Measurements from ENCODE around the gene LAG3. TPM values are rescaled to one million over a fixed set of nuclear protein-coding genes. Genes with fewer than 3 reads are reported as not detected.

Gene LAG3
- total and polyA plus RNA-seq, 4 donors, result 0.82 to 1.7 (median 1.4) TPM

DNA sequence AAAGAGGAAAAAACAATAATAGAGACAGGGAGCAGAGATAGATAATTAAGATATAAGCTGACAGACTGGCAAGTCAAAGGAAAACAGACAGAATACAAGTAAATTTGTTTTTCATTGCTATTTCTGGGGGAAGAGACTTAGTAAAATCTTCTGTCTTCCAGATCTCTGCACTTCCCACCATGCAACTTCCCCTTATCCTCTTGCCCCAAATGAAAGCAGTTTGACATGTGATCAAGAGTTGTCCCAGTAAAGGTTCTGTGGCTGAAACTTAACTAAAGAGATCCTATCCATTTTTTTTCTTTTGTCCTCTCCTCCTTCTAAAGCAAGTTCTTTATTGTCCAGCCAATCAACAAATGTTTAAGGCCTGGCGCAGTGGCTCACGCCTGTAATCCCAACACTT is 17.9 kb upstream of the LAG3 start:
- Histone ChIP-seq H3K4me1 (ENCODE audit: control insufficient read depth in 5 of 5, insufficient read depth in 5 of 5, low read length in 5 of 5) (peaks cover 0 to 32% (median 18%) of the 10 kb centered on the region in 5 donors), H3K27ac (ENCODE audit: low read depth in 1 of 2, low read length in 1 of 2) (no peak overlapping the region), H3K9ac (ENCODE audit: insufficient read depth in 1 of 2, low read length in 2 of 2) (no peak overlapping the region), H3K9me3 (ENCODE audit: control insufficient read depth in 4 of 4, insufficient read depth in 3 of 4, low read length in 3 of 4) (no peaks in the 10 kb centered on the region), H3K36me3 (ENCODE audit: control insufficient read depth in 4 of 4, insufficient read depth in 4 of 4, low read length in 4 of 4) (peaks cover 0 to 24% (median 18%) of the 10 kb centered on the region in 4 donors), H3K27me3 (ENCODE audit: control insufficient read depth in 3 of 3, insufficient read depth in 3 of 3, low read length in 2 of 3) (no peaks in the 10 kb centered on the region), H3K4me3 (no peak overlapping the region)
- DNase-seq (peak in 1 of 3 donors; percentile 20), ATAC-seq (ENCODE audit: insufficient read depth, low FRiP score) (no peak)
- TF ChIP-seq, protein P1, sequence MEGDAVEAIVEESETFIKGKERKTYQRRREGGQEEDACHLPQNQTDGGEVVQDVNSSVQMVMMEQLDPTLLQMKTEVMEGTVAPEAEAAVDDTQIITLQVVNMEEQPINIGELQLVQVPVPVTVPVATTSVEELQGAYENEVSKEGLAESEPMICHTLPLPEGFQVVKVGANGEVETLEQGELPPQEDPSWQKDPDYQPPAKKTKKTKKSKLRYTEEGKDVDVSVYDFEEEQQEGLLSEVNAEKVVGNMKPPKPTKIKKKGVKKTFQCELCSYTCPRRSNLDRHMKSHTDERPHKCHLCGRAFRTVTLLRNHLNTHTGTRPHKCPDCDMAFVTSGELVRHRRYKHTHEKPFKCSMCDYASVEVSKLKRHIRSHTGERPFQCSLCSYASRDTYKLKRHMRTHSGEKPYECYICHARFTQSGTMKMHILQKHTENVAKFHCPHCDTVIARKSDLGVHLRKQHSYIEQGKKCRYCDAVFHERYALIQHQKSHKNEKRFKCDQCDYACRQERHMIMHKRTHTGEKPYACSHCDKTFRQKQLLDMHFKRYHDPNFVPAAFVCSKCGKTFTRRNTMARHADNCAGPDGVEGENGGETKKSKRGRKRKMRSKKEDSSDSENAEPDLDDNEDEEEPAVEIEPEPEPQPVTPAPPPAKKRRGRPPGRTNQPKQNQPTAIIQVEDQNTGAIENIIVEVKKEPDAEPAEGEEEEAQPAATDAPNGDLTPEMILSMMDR (IDR thresholded peaks at IDR 0.05; ENCODE audit: control extremely low read depth, extremely low read depth), result no peak
- WGBS, 2 donors, result 95 to 96% methylated on average over 2 of the region's 2 CpGs

DNA sequence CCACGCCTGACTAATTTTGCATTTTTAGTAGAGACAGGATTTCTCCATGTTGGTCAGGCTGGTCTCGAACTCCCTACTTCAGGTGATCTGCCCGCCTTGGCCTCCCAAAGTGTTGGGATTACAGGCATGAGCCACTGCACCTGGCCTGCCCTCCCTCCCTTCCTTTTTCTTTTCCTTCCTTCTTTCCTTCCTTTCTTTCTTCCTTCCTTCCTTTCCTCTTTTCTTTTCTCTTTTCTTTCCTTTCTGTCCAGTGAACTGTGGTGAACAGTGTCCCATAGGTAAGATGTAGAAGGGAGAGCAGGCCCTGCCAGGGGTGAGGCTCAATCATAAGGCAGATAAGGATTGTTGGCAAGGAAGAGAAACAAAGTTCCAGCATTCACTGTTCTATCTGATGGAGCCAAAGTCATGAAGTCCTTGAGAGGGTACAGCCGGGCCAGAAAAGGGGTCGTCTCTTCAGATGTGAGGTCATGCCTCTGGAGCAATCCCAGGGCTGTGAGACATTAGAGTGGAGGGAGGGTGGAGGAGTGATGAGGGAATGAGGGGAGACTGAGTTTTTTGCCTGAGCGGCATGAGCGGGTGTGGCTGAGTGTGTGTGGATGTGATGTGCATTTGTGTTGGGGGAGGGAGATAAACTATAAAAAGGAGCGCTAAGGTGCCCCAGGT is 15.2 kb upstream of the LAG3 start:
- Histone ChIP-seq H3K4me1 (ENCODE audit: control insufficient read depth in 5 of 5, insufficient read depth in 5 of 5, low read length in 5 of 5) (peaks cover 0 to 30% (median 25%) of the 10 kb centered on the region in 5 donors), H3K36me3 (ENCODE audit: control insufficient read depth in 4 of 4, insufficient read depth in 4 of 4, low read length in 4 of 4) (no peaks in the 10 kb centered on the region), H3K27me3 (ENCODE audit: control insufficient read depth in 3 of 3, insufficient read depth in 3 of 3, low read length in 2 of 3) (no peaks in the 10 kb centered on the region), H3K9me3 (ENCODE audit: control insufficient read depth in 4 of 4, insufficient read depth in 3 of 4, low read length in 3 of 4) (no peaks in the 10 kb centered on the region), H3K27ac (ENCODE audit: low read depth in 1 of 2, low read length in 1 of 2) (no peak overlapping the region), H3K9ac (ENCODE audit: insufficient read depth in 1 of 2, low read length in 2 of 2) (no peak overlapping the region), H3K4me3 (no peak overlapping the region)
- DNase-seq (peak in 2 of 3 donors; percentile 55 to 63), ATAC-seq (ENCODE audit: insufficient read depth, low FRiP score) (no peak)
- 81 to 93% methylated on average over 8 of the region's 8 CpGs for WGBS, 2 donors
- TF ChIP-seq, protein P1 (IDR thresholded peaks at IDR 0.05; ENCODE audit: control extremely low read depth, extremely low read depth), result no peak

DNA sequence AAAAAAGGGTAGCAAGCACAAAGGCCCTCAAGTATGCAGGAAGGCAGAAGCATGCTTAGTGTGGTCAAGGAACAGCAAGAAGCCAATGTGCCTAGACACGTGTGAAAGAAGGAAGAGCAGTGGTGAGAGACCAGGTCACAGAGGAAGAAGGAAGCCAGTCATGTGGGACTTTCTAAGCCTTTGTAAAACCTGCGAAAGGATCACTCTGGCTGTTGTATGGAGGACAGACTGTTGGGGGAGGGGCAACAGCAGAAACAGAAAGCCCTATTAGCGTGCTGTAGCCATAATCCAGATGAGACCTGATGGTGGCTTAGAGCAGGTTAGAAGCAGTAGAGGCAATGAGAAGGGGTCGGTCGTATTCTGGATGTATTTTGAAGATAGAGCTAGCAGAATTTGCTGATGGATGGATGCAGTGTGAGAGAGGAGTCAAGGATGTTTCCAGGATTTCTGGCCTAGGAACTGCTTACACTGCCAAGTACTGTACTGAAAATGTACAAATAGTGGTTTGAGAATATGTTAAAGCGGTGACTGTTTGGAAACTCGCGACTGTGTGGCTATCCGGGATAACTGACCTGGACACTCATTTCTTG is 13.7 kb upstream of the LAG3 start:
- ATAC-seq (ENCODE audit: insufficient read depth, low FRiP score), result no peak
- no peak overlapping the region for H3K27ac ChIP-seq (ENCODE audit: low read depth in 1 of 2, low read length in 1 of 2)
- WGBS, 2 donors, result 75 to 80% methylated on average over 9 of the region's 9 CpGs

More for the DNA sequence above, 13.7 kb upstream of the LAG3 start:
- TF ChIP-seq, protein P1 (IDR thresholded peaks at IDR 0.05; ENCODE audit: control extremely low read depth, extremely low read depth), result no peak
- peaks cover 0 to 36% (median 32%) of the 10 kb centered on the region in 5 donors for H3K4me1 ChIP-seq (ENCODE audit: control insufficient read depth in 5 of 5, insufficient read depth in 5 of 5, low read length in 5 of 5)
- H3K9me3 ChIP-seq (ENCODE audit: control insufficient read depth in 4 of 4, insufficient read depth in 3 of 4, low read length in 3 of 4), result no peaks in the 10 kb centered on the region
- no peaks in the 10 kb centered on the region for H3K36me3 ChIP-seq (ENCODE audit: control insufficient read depth in 4 of 4, insufficient read depth in 4 of 4, low read length in 4 of 4)
- H3K9ac ChIP-seq (ENCODE audit: insufficient read depth in 1 of 2, low read length in 2 of 2), result peak overlapping the region in 1 of 2 donors; percentile 8
- peak in 2 of 3 donors; percentile 69 to 86 for DNase-seq
- no peaks in the 10 kb centered on the region for H3K27me3 ChIP-seq (ENCODE audit: control insufficient read depth in 3 of 3, insufficient read depth in 3 of 3, low read length in 2 of 3)
- no peak overlapping the region for H3K4me3 ChIP-seq
